ENCODE results near the gene PRR5.
"Not testable (repeated sequence)": the region's sequence is repeated elsewhere in the genome, so short reads cannot be mapped to it uniquely, and the experiment has no call there.

PRR5 gene, protein sequence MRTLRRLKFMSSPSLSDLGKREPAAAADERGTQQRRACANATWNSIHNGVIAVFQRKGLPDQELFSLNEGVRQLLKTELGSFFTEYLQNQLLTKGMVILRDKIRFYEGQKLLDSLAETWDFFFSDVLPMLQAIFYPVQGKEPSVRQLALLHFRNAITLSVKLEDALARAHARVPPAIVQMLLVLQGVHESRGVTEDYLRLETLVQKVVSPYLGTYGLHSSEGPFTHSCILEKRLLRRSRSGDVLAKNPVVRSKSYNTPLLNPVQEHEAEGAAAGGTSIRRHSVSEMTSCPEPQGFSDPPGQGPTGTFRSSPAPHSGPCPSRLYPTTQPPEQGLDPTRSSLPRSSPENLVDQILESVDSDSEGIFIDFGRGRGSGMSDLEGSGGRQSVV

DNA sequence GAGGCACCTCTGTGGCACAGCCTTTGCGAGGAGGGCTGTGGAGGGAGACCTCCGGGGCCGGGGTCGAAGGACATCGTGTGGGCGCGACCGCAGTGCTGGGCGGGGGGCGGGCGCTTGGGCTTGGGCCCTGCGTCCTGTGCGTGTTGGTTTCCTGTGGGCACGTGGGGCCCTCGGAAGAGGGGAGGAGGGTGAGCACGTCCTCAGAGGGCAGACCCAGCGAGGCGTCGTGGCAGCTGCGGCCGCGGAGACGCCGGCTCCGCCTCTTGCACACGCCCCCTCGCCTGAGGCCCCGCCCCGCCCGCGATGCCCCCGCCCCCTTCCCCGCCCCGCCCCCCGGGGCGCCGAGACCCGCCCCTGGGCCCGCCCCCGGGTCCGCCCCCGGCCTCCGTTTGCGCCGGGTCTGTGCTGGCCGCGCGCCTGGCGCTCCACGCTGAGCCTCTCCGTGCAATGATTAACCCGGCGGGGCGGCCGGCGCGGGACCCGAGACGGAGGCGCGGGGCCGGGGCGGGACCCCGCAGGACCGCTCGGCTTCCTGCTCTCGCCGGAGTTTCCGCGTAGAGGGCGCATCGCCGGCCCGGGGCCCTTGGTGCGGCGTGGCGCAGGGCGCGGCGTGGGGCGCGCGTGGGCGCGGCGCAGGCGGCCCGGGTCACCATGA, at the start of gene PRR5:
TSS of gene PRR5 (plus strand) at position 381 of the 655 bp plus-strand sequence. CDS start at position 652, 271 bp downstream.
- peak; percentile 89 for DNase-seq

DNA sequence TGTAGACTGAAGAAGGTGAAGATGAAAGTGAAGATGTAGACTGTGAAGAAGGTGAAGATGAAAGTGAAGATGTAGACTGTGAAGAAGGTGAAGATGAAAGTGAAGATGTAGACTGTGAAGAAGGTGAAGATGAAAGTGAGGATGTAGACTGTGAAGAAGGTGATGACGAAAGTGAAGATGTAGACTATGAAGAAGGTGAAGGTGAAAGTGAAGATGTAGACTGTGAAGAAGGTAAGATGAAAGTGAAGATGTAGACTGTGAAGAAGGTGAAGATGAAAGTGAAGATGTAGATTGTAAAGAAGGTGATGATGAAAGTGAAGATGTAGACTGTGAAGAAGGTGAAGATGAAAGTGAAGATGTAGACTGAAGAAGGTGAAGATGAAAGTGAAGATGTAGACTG, 49.1 kb upstream of the PRR5 start:
- DNase-seq = not testable (repeated sequence)

DNA sequence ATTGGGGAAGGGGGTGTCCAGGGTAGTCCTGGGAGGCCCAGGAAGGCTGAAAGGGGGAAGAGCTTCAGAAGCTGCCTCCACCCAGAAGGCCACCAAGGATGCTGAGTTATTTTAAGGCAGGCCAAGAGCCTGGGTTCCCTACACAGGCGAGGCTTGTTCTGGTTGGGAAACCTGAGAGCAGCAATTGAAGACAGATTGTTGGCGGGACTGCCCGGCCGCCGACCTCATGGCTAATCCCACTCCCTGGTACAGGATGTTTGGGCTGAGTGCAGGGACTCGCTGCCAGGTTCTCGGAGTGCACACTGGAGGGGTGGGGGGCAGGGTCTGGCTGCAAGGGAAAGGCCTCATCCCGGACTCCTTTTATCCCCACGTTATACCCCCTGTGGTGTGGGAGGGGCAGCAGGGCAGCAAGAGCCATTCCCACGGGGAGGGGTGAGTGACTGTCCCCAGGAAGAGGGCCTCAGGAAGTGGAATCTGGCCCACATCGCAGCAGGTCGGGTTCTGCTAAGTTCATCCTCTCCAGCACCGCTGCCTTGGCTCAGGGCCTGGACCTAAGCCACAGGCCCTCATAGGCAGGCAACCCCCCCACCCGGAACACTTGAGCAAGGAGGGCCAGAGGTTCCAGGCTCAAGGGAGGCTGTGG, 43.6 kb upstream of the PRR5 start:
- peak; percentile 78 for DNase-seq

DNA sequence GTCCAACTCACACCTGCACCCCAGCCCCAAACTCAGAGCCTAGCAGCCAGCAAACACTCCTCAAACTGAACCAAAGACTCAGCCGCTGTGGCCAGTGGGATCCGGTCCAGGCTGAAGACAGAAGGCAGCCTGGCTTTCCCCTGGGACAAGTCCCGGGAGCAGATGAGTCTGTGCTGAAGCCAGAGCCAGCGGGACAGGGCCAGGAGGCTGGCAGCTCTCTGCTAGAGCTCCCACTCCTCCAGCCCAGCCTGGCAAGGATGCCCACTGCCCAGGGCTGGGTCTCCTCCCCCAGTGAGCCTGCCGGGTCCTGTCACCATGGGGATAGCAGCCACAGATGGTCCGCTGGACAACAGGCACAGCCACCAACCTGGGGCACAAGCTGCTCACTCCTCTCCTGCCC, 42.9 kb upstream of the PRR5 start:
- DNase-seq = no peak

DNA sequence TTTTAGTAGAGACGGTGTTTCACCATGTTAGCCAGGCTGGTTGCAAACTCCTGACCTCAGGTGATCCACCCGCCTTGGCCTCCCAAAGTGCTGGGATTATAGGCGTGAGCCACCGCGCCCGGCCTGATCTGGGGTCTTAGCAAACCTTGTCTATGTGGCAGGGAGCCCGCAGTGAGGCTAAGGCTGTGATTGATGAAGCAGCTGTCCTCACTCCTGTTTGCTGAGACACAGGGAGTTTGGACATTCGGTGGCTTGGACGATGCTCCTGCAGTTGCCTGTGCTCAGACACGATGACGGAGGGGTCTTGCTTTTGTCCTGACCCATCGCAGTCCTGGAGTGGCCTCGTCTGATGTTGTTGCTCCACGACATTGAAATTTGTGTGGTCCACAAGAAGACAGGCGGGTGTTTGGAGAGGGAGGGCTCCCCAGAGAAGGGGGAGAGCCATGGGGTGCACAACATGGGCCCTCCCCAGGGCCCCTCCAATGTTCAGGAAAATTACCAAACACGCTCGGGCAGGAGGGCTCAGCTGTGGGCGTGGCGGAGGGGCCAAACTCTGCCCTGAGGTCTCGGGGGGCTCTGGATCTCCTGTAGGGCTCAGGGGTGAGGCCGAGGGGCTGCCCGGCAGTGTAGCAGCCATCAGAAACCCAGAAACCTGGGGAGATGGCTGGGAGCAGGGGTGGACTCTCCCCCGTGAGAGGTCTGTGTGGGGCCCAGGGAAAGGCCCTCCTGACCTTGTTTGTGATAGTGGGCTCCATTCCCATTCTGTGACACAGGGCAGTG, 41.8 kb upstream of the PRR5 start:
- DNase-seq = no peak

DNA sequence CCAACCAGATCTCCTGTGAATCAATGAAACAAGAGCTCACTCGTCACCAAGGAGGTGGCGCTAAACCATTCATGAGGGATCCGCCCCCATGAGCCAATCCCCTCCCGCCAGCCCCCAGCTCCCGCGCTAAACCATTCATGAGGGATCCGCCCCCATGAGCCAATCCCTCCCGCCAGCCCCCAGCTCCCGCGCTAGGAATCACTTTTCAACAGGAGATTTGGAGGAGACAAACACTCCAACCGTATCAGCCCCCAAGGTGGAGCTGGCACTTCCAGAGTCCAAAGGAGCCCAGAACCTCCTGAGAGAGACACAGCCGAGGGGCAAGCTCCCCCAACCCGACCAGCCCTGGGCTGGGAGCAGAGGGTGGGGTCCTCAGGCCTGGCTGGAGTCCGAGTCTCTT, 40.9 kb upstream of the PRR5 start:
- DNase-seq = peak; percentile 45

DNA sequence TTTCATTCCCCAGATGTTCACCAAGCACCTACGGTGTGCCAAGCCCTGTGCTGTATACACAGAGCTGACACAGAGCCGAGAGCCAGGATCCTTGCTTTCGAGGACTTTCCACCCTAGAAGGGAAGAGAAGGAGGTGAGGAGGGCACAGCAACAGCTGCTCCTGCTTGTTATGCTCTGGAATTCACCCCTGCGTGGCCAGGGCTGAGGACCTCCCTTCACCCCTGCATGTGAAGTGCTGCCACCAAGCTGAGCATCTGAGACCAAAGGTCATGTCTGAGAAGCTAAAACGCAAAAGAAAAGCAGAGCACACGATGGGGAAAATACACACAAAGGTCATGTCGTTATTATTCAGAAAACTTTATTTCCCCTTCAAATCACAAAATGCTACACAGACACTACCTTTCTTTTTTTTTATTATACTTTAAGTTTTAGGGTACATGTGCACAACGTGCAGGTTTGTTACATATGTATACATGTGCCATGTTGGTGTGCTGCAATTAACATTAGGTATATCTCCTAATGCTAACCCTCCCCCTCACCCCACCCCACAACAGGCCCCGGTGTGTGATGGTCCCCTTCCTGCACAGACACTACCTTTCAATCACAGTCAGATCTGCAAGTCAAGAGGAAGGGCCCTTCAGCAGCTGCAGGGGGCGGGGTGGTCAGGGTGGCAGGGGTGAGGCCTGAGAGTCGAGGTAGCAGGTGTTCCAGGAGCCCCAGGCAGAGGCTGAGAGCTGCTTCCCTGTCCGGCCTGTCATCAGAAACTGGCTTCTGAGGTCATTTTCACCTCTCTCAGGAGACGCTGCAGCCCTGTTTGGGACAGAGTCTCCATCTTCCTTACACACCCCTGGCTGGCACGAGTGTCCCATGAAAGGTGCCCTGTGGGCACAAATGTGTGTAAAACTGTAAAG, 40.1 kb upstream of the PRR5 start:
- DNase-seq = no peak

DNA sequence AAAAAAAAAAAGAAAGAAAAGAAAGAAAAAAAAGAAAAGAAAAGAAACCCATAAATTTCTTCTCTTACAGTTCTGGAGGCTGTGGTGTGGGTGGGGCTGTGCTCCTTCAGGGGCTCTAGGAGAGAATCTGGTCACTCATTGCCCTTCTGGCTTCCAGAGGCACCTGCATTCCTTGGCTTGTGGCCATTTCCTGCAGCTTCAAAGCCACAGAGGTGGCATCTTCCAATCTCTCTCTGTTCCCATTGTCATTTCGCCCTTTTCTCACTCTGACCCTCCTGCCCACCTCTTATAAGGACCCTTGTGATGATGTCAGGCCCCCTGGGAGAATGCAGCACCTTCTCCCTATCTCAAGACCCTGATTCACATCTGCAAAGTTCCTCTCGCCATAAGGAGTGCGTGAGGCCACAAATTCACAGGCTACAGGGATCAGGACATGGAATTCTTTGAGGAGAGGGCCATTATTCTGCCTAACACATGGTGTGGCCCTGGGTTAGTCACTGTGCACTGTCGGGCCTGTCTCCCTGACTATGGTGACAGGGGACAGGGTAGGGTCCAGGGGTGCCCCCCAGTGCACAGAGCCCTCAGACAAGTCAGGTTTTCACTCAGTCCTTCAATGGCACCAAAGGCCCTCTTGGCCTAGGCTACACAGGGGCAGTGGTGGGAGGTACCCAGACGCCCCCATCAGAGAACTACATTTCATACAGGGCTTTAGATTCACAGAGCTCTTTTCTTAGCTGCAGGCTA, 38.6 kb upstream of the PRR5 start:
- DNase-seq = no peak

DNA sequence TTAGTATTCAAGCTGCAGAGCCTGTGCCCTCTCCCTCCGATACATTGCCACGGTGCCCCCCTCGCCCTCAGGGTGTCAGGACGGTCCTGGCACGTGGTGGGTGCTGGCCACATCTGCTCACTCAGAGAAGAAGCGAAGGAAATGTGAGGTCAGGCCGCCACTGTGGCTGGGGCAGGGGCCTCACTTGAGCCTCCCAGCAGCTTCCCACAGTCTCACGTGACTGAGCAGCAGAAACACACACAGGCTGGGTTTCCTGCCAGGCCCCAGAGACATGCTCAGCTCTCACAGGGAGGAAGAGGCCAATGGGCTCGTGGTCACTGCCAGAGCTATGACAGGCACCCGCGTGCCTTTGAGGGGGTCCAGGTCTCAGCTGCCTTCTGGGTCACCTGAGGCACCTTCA, 37.9 kb upstream of the PRR5 start:
- DNase-seq = no peak

DNA sequence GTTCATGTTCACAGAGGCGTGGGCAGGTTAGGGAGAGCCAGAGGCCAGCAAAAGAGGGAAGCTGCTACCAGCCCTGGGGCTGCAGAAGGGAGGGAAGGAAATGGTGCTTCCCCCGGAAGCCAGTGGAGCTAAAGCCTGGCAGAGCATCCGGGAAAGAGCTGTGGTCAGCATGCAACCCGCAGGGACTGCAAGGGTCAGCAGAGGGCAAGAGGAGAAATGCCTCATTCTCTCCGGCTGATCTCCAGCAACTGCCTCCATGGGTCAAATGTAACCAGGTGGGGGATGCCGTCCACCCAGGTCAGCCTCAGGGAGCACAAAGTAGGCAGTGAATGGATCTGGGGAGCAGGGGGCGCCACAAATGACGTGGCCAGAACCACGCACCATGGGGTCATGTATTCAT, 36.9 kb upstream of the PRR5 start:
- DNase-seq = no peak

DNA sequence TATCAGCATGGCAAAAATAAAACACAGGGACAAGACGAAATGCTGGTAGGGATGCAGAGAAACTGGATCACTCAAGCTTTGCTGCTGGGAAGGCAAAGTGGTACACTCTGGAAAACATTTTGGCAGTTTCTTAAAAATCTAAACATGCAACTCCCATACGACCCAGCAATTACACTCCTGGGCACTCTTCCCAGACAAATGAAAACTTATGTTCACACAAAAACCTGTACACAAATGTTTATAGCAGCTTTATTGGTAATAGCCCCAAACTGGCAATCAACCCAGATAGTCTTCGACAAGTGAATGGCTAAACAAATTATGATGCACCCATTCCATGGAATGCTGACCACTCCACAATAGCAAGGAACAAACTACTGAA, 35.8 kb upstream of the PRR5 start:
- no peak for DNase-seq

DNA sequence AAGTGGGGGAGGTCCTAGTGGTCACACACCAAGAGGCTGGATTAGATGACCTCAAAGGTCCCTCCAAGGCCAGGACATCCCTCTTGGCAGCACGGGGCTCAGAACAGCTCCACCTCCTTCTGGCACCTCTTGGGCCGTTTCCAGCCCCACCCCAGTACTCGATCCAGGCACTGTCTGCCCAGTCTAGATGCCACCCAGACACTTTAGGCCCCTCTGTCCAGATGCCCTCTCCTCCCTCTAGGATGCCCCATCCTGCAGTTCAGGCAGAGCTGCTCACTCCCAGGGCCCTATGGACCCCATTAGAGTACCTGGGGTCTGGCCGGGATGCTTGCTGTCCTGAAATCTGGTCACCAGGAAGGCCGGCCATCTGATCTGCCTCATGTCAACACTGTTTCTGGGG, 34.7 kb upstream of the PRR5 start:
- no peak for DNase-seq

DNA sequence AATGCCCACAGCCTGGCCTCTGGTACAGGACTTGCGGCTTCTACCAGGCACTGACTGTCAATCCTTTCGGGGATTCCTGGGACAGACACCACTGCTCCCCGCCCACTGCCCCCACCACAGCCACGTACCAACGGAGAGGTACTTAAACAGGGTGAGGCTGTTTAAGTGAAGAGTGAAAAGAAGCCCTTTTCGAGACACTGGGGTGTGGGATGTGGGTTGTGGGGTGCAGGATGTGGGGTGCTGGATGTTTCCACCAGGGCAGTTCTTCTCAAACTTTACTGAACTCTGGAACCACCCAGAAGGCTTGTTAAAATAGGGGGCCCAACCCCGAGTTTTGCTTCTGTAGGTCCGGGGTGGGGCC, 34.2 kb upstream of the PRR5 start:
- DNase-seq = no peak

DNA sequence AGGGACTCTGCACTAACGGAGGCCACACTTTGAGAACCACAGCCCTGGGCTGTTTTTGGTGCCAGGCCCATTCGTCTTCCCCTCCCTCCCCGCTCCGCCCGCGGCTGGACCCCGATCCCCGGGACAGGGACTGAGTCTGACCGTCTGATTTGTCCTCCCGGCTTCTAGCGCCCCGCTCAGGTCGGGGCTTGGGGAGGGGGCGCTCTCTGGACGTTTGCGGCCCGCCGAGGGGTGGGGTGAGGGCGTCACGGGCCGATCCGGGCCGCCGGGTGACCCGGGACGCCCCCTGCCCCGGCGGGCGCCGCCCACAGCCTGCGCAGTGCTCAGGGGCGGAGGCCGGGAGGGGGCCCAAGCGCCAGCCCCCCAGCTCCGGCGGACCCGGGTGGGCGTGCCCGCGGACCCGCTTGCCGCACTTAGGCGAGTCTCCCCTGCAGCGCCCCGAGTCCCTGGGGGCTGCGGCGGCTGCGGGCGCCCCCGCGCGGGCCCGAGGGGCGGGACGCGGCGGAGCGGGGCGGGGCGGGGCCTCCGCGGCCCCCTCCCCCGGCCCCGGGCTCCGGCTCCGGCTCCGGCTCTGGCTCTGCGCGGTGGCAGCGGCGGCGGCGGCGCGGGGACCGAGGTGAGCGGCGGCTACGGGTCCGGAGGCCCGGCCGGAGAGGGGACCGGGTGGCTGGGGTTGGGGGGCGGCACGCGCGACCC, 33.7 kb upstream of the PRR5 start:
- no peak for DNase-seq

DNA sequence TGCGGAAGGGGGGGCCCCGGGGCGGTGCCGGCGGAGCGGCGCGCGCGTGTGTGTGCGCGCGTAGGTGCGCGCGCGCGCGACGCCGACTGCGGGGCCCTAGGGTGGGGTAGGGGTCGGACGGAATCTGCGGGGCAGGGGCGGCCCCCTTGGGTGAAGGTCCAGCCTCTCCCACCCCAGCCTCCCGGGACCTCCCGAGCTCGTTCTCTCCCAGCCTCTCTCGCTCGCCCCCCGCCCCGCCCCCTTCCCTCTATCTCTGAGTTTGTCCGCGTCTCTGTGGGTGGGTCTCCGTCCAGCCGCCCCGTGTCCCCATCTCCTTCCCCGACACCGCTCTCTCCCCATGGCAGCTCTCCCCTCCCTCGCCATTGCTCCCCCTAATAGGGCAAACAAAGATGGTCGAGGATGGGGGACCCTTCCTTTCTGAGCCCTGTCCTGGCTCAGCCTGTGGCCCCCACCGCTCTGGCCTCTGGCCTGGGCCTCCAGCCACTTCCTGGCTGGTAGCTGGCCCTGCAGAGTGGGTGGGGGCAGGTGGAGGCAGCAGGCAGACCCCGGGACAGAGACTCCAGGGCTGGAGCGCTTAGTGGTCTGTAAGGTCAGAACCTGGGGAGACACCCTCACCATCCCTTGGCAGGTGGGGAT, 33.0 kb upstream of the PRR5 start:
- no peak for DNase-seq

DNA sequence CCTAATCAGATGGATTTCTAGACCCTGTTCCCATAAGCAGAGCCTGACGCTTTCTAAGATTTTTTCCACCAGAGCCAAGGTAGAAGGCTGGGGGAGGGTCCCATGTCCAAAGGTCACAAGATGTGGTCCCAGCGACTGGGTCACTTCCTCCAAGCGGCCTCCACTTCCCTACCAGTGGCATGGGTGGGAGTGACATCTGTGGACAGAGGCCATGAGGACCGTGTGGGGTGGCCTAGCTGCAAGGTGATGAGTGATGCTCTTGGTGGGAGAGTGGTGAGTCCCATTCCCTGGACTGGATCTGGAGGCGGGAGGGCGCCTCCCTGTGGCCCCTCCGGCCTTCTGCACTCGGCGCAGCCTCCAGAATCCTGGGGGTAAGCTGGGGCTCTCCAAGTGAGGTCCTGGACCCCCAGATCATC, 32.4 kb upstream of the PRR5 start:
- no peak for DNase-seq

DNA sequence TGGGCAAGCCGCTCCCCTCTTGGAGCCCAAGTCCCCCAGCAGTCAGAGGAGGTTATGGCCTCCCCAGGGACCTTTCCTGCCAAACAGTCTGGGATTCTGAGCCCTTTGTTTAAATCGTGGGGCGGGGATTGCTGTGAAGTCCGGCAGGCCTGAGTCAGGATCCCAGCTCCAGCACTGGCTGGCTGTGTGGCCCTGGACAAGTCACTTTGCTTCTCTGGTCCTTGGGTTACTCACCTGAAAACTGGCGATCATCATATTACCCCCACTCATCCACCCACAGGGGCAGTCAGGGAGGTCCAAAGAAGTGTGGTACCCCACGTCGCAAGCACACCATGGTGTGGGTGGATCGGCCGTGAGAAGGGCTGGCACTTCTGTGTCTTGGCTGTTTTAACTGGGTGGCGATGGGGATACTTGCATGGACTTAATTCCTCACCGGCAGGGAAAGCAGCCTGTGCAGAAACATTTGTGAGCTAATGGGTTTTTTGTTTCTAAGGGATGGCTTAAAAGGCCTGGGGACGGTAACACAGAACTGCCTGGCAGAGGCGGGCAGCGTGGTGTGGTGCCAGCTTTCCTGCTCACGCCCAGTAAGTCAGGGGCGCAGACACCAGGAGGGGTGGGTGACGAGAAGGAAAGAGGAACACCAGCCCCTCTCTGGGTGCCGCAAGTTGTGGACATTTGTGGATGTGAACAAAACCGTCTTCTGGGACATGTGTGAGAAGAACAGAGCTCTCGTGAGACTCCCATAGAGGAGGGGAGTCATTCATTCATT, 31.6 kb upstream of the PRR5 start:
- no peak for DNase-seq

DNA sequence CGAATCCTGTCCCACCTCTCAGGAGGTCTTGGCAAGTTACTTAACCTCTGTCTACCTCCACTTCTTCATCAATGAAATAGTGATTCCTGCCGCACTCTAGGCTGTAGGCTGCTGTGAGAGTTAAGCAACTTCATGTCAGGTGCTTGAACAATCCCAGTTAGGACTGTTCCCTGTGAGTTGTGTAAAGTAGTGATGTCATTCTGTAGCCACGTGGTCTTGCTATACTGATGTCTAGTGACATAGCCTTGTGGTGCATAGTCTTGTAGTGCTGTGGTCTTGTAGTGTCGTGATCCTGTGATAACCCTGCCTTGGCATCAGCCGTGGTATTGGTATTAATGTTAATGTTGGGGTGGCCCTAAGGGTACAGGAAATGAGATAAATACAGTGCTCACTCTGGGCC, 30.3 kb upstream of the PRR5 start:
- no peak for DNase-seq

DNA sequence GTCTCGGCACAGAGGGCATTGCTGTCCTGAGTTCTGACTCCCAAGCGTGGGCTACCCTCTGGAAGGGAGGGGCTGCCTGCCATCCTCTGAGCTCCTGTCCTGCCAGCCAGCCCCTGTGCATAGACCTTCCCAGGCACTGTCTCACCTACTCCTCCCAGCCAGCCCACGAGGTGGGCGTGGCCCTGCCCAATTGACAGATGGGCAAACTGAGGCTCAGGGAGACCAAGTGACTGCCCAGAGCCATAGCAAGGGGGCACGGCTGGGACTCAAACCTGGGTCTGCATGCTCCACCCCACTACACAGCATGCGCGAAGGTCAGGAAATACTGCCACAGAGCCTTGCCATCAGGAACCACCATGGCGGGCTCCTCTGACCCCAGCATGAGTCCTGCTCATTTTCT, 29.4 kb upstream of the PRR5 start:
- no peak for DNase-seq

DNA sequence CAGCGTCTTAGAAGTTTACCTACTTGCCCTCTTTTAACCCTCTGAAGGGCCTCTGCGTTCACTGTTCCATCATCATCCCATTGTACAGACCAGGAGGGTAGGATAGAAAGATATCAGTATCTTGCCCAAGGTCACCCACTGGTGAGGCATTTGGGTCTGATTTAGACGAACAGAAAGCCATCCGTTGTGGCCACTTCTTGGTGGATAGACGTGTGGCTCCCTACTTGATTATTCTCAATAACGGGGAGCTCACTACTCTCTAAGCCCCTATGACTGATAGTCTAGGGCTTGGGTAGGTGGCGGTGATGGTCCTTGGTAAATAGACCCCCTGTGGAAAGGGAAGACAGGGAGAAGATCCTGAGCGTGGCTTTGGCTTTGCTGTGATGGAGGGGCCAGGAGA, 28.6 kb upstream of the PRR5 start:
- no peak for DNase-seq

All from fibroblast of skin of right quadriceps (primary cell).